Suprapubic skin (tissue), 3 donors: ENCODE measurements around the gene CNTNAP3.
"Not testable (repeated sequence)": the region's sequence is repeated elsewhere in the genome, so short reads cannot be mapped to it uniquely, and the experiment has no call there.

Experiments
- CTCF ChIP-seq, 2 donors: fragments of 200-600 bp in 1 of 2; fragments of 450-650 bp in 1 of 2; sonication (generic) in 1 of 2; IDR thresholded peaks; one replicate each; pipeline ENCODE4 v1.5.1; 2016 to 2019; ENCODE audit warnings: antibody characterized with exemption in 2 of 2, mild to moderate bottlenecking in 1 of 2, moderate library complexity in 1 of 2
- POLR2A ChIP-seq, 2 donors: fragments of 450-650 bp; IDR thresholded peaks; one replicate each; pipeline ENCODE4 v1.6.1; 2017; ENCODE audit warnings: antibody characterized with exemption in 2 of 2, mild to moderate bottlenecking in 2 of 2, moderate library complexity in 2 of 2

GRCh38 chr9:39028168-39028567 lies 259.8 kb downstream of the CNTNAP3 start:
- not testable (repeated sequence) for TF ChIP-seq POLR2A, CTCF (IDR thresholded peaks at IDR 0.05)
